Liver (tissue), 9 donors: Measurements from ENCODE around the gene SLN. TPM values are rescaled to one million over a fixed set of nuclear protein-coding genes. Genes with fewer than 3 reads are reported as not detected.

Source experiments
- DNase-seq: peaks from one replicate; pipeline ENCODE4 v3.0.0-alpha.2; 2017; ENCODE audit warnings: low spot score
- H3K27ac ChIP-seq, 2 donors: one replicate each; pipeline ENCODE4 v1.7.0; 2013; ENCODE audit warnings: inconsistent platforms in 2 of 2, low read length in 2 of 2, control low read depth in 1 of 2, low read depth in 1 of 2, mild to moderate bottlenecking in 1 of 2
- H3K27me3 ChIP-seq, 4 donors: one replicate each; pipeline versions ENCODE4 v1.6.1 to v1.7.0; 2013; ENCODE audit warnings: low read length in 3 of 4, inconsistent platforms in 1 of 4, mild to moderate bottlenecking in 1 of 4, moderate library complexity in 1 of 4; ENCODE audit not compliant: control insufficient read depth in 4 of 4, insufficient read depth in 4 of 4
- H3K36me3 ChIP-seq, 4 donors: one replicate each; pipeline versions ENCODE4 v1.6.1 to v1.7.0; 2013; ENCODE audit warnings: low read length in 3 of 4, mild to moderate bottlenecking in 3 of 4, low read depth in 1 of 4, moderate library complexity in 1 of 4; ENCODE audit not compliant: control insufficient read depth in 4 of 4, insufficient read depth in 3 of 4
- H3K4me1 ChIP-seq, 4 donors: one replicate each; pipeline versions ENCODE4 v1.6.1 to v1.7.0; 2013; ENCODE audit warnings: low read length in 3 of 4, mild to moderate bottlenecking in 3 of 4, moderate library complexity in 1 of 4; ENCODE audit not compliant: control insufficient read depth in 4 of 4, insufficient read depth in 4 of 4
- H3K4me3 ChIP-seq, 3 donors: one replicate each; pipeline versions ENCODE4 v1.6.1 to v1.7.0; 2013; ENCODE audit warnings: low read length in 3 of 3, control low read depth in 1 of 3, low read depth in 1 of 3, mild to moderate bottlenecking in 1 of 3
- H3K9ac ChIP-seq, 2 donors: one replicate each; pipeline ENCODE4 v1.7.0; 2013; ENCODE audit warnings: low read length in 2 of 2, mild to moderate bottlenecking in 2 of 2, moderate library complexity in 2 of 2, control low read depth in 1 of 2, low read depth in 1 of 2
- H3K9me3 ChIP-seq, 4 donors: one replicate each; pipeline versions ENCODE4 v1.6.1 to v1.7.0; 2013; ENCODE audit warnings: low read length in 3 of 4; ENCODE audit not compliant: control insufficient read depth in 4 of 4
- EGR1 ChIP-seq, 2 donors: IDR thresholded peaks; 2 replicates each; pipeline ENCODE4 v1.6.1; 2016 to 2018; ENCODE audit warnings: antibody characterized with exemption in 2 of 2, low read depth in 2 of 2
- FOXA1 ChIP-seq: IDR thresholded peaks from 2 replicates; pipeline ENCODE4 v1.6.1; 2016; ENCODE audit warnings: antibody characterized with exemption
- FOXA2 ChIP-seq: IDR thresholded peaks from 2 replicates; pipeline ENCODE4 v1.6.1; 2016; ENCODE audit warnings: antibody characterized with exemption
- GABPA ChIP-seq, 2 donors: IDR thresholded peaks in 1 of 2; conservative IDR thresholded peaks in 1 of 2; 2 replicates each; pipeline ENCODE4 v1.6.1; 2016; ENCODE audit warnings: antibody characterized with exemption in 2 of 2, mild to moderate bottlenecking in 1 of 2, moderate library complexity in 1 of 2
- HNF4A ChIP-seq, 2 donors: conservative IDR thresholded peaks; 2 replicates each; pipeline ENCODE4 v1.6.1; 2016; ENCODE audit warnings: antibody characterized with exemption in 2 of 2, mild to moderate bottlenecking in 2 of 2
- HNF4G ChIP-seq: IDR thresholded peaks from 2 replicates; pipeline ENCODE4 v1.6.1; 2016; ENCODE audit warnings: antibody characterized with exemption
- JUND ChIP-seq, 2 donors: IDR thresholded peaks; 2 replicates each; pipeline ENCODE4 v1.6.1; 2016; ENCODE audit warnings: antibody characterized with exemption in 2 of 2
- NR2F2 ChIP-seq: IDR thresholded peaks from 2 replicates; pipeline ENCODE4 v1.6.1; 2016; ENCODE audit warnings: antibody characterized with exemption
- RAD21 ChIP-seq, 2 donors: IDR thresholded peaks; 2 replicates each; pipeline ENCODE4 v1.6.1; 2016; ENCODE audit warnings: antibody characterized with exemption in 2 of 2, mild to moderate bottlenecking in 2 of 2
- RXRA ChIP-seq, 2 donors: IDR thresholded peaks; 2 replicates each; pipeline ENCODE4 v1.6.1; 2017 to 2018; ENCODE audit warnings: antibody characterized with exemption in 2 of 2, mild to moderate bottlenecking in 1 of 2
- SP1 ChIP-seq: IDR thresholded peaks from 2 replicates; pipeline ENCODE4 v1.6.1; 2018; ENCODE audit warnings: antibody characterized with exemption, mild to moderate bottlenecking
- TAF1 ChIP-seq: conservative IDR thresholded peaks from 2 replicates; pipeline ENCODE4 v1.6.1; 2016; ENCODE audit warnings: antibody characterized with exemption, mild to moderate bottlenecking
- YY1 ChIP-seq: IDR thresholded peaks from 2 replicates; pipeline ENCODE4 v1.6.1; 2016; ENCODE audit warnings: antibody characterized with exemption, mild to moderate bottlenecking
- ZBTB33 ChIP-seq: IDR thresholded peaks from 2 replicates; pipeline ENCODE4 v1.6.1; 2016; ENCODE audit warnings: antibody characterized with exemption
- WGBS: extraction: QIAGEN DNeasy Blood & Tissue Kit; methylation state at CpG from one replicate; pipeline ENCODE4 v1.1.7; 2013; 5-methylcytosine and 5-hydroxymethylcytosine counted together
- polyA plus RNA-seq, 2 donors: library from polyadenylated mRNA; stranded (reverse) in 1 of 2; unstranded in 1 of 2; fragments of 200-250 nt in 1 of 2; fragments of >200 nt in 1 of 2; fragmentation: Nextera tagmentation in 1 of 2; extraction: Ambion mirVana in 1 of 2; gene quantifications; one replicate each; pipeline versions ENCODE4 v1.2.1 to v1.2.3, GENCODE V29; 2013 to 2015
- total RNA-seq, 2 donors: library from RNA; depleted of rRNA; stranded (reverse); fragments of >200 nt; gene quantifications; one replicate each; pipeline ENCODE4 v1.2.3, GENCODE V29; 2014
- TF ChIP-seq, protein P1 (sequence below): IDR thresholded peaks from 2 replicates; pipeline ENCODE4 v1.6.1; 2016; ENCODE audit warnings: antibody characterized with exemption
- donor health status: healthy.
- donor health status: healthy.
- donor health status: healthy.
- donor health status: healthy.
- donor health status: healthy.

SLN gene
- total and polyA plus RNA-seq, 4 donors, result not detected

DNA sequence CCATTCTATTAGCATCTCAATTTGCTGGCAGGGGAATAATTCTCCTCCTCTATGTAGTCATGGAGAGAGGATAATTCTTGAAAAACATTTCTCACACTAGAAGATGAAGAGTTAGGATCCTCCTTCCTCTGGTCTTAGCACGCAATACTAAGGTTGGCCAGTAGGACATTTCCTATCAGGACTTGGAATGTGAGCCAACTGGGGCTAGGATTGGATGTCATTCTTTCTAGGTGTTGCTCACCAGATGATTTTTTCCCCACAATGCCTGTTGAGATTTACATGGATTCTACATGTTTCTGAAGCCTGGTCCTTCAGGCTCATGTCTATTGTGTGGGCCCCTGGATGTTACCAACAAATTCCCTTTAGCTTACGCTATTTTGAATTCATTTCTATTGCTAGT lies 28.0 kb downstream of the SLN start:
- Histone ChIP-seq H3K9me3 (no peaks in the 10 kb centered on the region), H3K27ac (no peak overlapping the region), H3K4me1 (no peaks in the 10 kb centered on the region), H3K36me3 (no peaks in the 10 kb centered on the region), H3K4me3 (no peak overlapping the region), H3K9ac (no peak overlapping the region), H3K27me3 (no peaks in the 10 kb centered on the region)
- no peak for DNase-seq
- WGBS, result 95% methylated on average over 2 of the region's 2 CpGs
- no peak for TF ChIP-seq RXRA (IDR thresholded peaks at IDR 0.05)
- no peak for TF ChIP-seq GABPA (IDR thresholded peaks at IDR 0.05 in 1 of 2, conservative IDR thresholded peaks at IDR 0.05 in 1 of 2)
- TF ChIP-seq SP1, result no peak
- TF ChIP-seq EGR1 (IDR thresholded peaks at IDR 0.05; ENCODE audit: low read depth in 2 of 2), result no peak
- no peak for TF ChIP-seq YY1
- no peak for TF ChIP-seq HNF4A (conservative IDR thresholded peaks at IDR 0.05)
- no peak for TF ChIP-seq RAD21 (IDR thresholded peaks at IDR 0.05)
- no peak for TF ChIP-seq TAF1
- no peak for TF ChIP-seq FOXA1

GRCh38 chr11:107683061-107683460 lies 28.8 kb downstream of the SLN start:
- DNase-seq, result no peak
- WGBS, result 62% methylated on average over 2 of the region's 2 CpGs
- no peak overlapping the region for H3K4me3 ChIP-seq
- H3K9ac ChIP-seq, result no peak overlapping the region
- no peaks in the 10 kb centered on the region for H3K36me3 ChIP-seq
- no peaks in the 10 kb centered on the region for H3K9me3 ChIP-seq
- no peaks in the 10 kb centered on the region for H3K27me3 ChIP-seq
- TF ChIP-seq GABPA (IDR thresholded peaks at IDR 0.05 in 1 of 2, conservative IDR thresholded peaks at IDR 0.05 in 1 of 2), result no peak
- TF ChIP-seq JUND (IDR thresholded peaks at IDR 0.05), result no peak
- TF ChIP-seq NR2F2, result no peak
- no peak for TF ChIP-seq FOXA1
- no peak for TF ChIP-seq HNF4G
- TF ChIP-seq FOXA2, result no peak
- TF ChIP-seq RXRA (IDR thresholded peaks at IDR 0.05), result no peak
- no peak for TF ChIP-seq EGR1 (IDR thresholded peaks at IDR 0.05; ENCODE audit: low read depth in 2 of 2)
- no peaks in the 10 kb centered on the region for H3K4me1 ChIP-seq
- H3K27ac ChIP-seq, result no peak overlapping the region

DNA sequence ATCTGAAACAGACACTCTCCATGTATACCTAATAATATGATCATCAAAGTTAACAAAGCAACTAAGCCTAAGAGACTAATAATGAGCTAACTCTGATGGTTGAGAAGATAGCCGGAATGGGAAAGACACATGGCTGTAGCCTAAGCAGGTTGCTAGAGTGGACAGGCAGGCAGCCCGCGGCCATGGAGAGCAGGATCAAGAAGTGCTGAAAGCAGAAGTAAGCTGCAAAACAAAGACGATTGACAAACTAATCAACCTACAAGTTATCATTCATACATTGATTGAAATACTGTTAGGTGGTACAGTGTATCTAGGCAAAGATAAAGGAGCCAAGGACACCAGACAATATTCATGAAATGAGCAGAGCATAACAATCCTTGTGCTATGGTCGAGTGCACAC lies 29.3 kb downstream of the SLN start:
- Histone ChIP-seq H3K9ac (no peak overlapping the region), H3K4me1 (no peaks in the 10 kb centered on the region), H3K36me3 (no peaks in the 10 kb centered on the region), H3K4me3 (no peak overlapping the region), H3K27ac (no peak overlapping the region), H3K27me3 (no peaks in the 10 kb centered on the region), H3K9me3 (no peaks in the 10 kb centered on the region)
- DNase-seq, result no peak
- TF ChIP-seq ZBTB33 (no peak), NR2F2 (no peak), JUND (IDR thresholded peaks at IDR 0.05) (no peak), HNF4A (conservative IDR thresholded peaks at IDR 0.05) (no peak), RAD21 (IDR thresholded peaks at IDR 0.05) (no peak), RXRA (IDR thresholded peaks at IDR 0.05) (no peak), SP1 (no peak), YY1 (no peak), GABPA (IDR thresholded peaks at IDR 0.05 in 1 of 2, conservative IDR thresholded peaks at IDR 0.05 in 1 of 2) (no peak)
- TF ChIP-seq, protein P1, sequence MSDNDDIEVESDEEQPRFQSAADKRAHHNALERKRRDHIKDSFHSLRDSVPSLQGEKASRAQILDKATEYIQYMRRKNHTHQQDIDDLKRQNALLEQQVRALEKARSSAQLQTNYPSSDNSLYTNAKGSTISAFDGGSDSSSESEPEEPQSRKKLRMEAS, result no peak
- WGBS, result 85% methylated on average over 5 of the region's 5 CpGs
